Neural progenitor cell (in vitro differentiated cells): ENCODE results near the gene ZMIZ1. TPM values are rescaled to one million over a fixed set of nuclear protein-coding genes. Genes with fewer than 3 reads are reported as not detected.

Source experiments
- DNase-seq: peaks from one replicate; pipeline ENCODE4 v3.0.0-alpha.2; 2016; ENCODE audit warnings: low spot score
- H2AFZ ChIP-seq: fragments of 200-600 bp; sonication (generic); replicated peaks from 2 replicates; pipeline ENCODE4 v1.6.1; 2016; ENCODE audit warnings: antibody characterized with exemption
- H3F3A ChIP-seq: fragments of 200-600 bp; sonication (generic); 2 replicates; pipeline ENCODE4 v1.6.1; 2016; ENCODE audit warnings: antibody characterized with exemption, low read depth
- H3K27ac ChIP-seq: fragments of 200-600 bp; sonication (generic); 2 replicates; pipeline ENCODE4 v1.5.1; 2016; ENCODE audit warnings: mild to moderate bottlenecking
- H3K27me3 ChIP-seq: fragments of 200-600 bp; sonication (generic); 2 replicates; pipeline ENCODE4 v1.6.1; 2016; ENCODE audit warnings: mild to moderate bottlenecking, moderate library complexity
- H3K36me3 ChIP-seq: fragments of 200-600 bp; sonication (generic); 2 replicates; pipeline ENCODE4 v1.5.1; 2016
- H3K4me1 ChIP-seq: fragments of 200-600 bp; sonication (generic); 2 replicates; pipeline ENCODE4 v1.6.1; 2016; ENCODE audit warnings: mixed run types
- H3K4me2 ChIP-seq: fragments of 200-600 bp; sonication (generic); 2 replicates; pipeline ENCODE4 v1.6.1; 2016
- H3K4me3 ChIP-seq: fragments of 200-600 bp; sonication (generic); 2 replicates; pipeline ENCODE4 v1.5.1; 2016
- H3K79me2 ChIP-seq: fragments of 200-600 bp; sonication (generic); 2 replicates; pipeline ENCODE4 v1.6.1; 2016; ENCODE audit warnings: low read depth
- H3K9ac ChIP-seq: fragments of 200-600 bp; sonication (generic); 2 replicates; pipeline ENCODE4 v1.6.1; 2016
- H3K9me3 ChIP-seq: fragments of 200-600 bp; sonication (generic); 2 replicates; pipeline ENCODE4 v1.5.1; 2016; ENCODE audit warnings: low read depth
- H4K20me1 ChIP-seq: fragments of 200-600 bp; sonication (generic); 2 replicates; pipeline ENCODE4 v1.6.1; 2016; ENCODE audit warnings: low read depth
- H3K27ac Mint-ChIP-seq: 3 replicates; pipeline ENCODE4 v1.8.0; 2021; ENCODE audit warnings: mixed read lengths
- H3K27me3 Mint-ChIP-seq: 2 replicates; pipeline ENCODE4 v1.8.0; 2022; ENCODE audit warnings: low read depth, mild to moderate bottlenecking, inconsistent platforms, moderate library complexity, mixed read lengths; ENCODE audit not compliant: insufficient read depth
- H3K36me3 Mint-ChIP-seq: 3 replicates; pipeline ENCODE4 v1.8.0; 2021; ENCODE audit warnings: mixed read lengths
- H3K4me1 Mint-ChIP-seq: 3 replicates; pipeline ENCODE4 v1.8.0; 2021; ENCODE audit warnings: mixed read lengths
- H3K4me3 Mint-ChIP-seq: 3 replicates; pipeline ENCODE4 v1.8.0; 2021; ENCODE audit warnings: mild to moderate bottlenecking, moderate library complexity, mixed read lengths
- H3K9me3 Mint-ChIP-seq: 3 replicates; pipeline ENCODE4 v1.8.0; 2020; ENCODE audit warnings: mixed read lengths
- EZH2 ChIP-seq: fragments of 200-600 bp; sonication (generic); IDR thresholded peaks from 2 replicates; pipeline ENCODE4 v1.6.1; 2017; ENCODE audit warnings: antibody characterized with exemption, mild to moderate bottlenecking, moderate library complexity
- EZH2phosphoT487 ChIP-seq: fragments of 200-600 bp; sonication (generic); IDR thresholded peaks from 2 replicates; pipeline ENCODE4 v1.6.1; 2017; ENCODE audit warnings: antibody characterized with exemption
- total RNA-seq: library from RNA; depleted of rRNA; stranded (reverse); fragments of >200 nt; gene quantifications from 2 replicates; pipeline ENCODE4 v1.2.3, GENCODE V29; 2015; ENCODE audit warnings: low replicate concordance
- TF ChIP-seq, protein P1 (sequence below): fragments of 200-600 bp; sonication (generic); IDR thresholded peaks from 2 replicates; pipeline ENCODE4 v1.5.1; 2017; ENCODE audit warnings: antibody characterized with exemption, mild to moderate bottlenecking

Gene ZMIZ1
- total RNA-seq, 1 donor from 2014 or later, result 5.8 TPM

DNA sequence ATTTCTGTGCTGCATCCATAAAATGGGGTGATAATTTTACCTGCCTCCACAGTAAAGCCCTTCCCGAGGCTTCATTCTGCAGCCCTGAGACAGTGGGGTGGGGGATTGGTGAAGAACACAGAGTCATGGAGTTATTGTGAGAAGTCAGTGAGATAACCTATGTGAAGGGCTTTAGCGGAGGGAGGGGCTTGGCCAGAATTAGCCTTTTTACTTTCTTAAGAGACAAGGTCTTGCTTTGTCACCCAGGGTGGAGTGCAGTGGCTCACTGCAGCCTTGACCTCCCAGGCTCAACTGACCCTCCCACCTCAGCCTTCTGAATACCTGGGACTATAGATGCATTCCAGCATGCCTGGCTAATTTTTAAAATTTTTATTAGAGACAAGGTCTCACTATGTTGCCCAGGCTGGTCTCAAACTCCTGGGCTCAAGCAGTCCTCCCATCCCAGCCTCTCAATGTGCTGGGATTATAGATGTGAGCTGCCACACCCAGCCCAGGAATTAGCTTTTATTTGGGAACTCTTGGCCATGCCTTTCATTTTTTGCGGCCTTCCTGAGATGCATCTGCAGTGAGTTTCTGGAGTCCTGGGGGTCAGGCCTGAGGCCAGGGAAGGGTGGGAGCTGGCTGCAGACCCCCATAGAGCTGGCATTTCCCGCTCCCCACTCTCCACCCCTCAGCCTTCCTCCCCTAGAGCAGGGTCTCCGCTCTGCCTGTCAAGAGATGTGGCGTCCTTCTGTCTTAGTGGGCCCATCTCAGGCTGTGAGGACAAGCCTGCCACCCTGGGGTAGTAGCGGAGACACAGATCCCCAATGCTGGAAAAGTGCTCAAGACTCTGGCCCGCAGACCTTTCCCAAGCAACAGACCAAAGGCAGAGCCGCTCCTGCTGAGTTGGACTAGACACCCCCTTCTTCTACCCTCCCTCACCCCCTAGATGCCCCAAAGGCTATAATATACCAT, 77.0 kb downstream of the ZMIZ1 start:
- Histone ChIP-seq H3K4me1 (peaks cover 48% of the 10 kb centered on the region), H3F3A (peaks cover 12% of the 10 kb centered on the region), H3K27me3 (no peaks in the 10 kb centered on the region), H3K9me3 (no peaks in the 10 kb centered on the region), H3K4me2 (no peak overlapping the region), H3K27ac (no peak overlapping the region), H3K79me2 (peaks cover 6% of the 10 kb centered on the region), H3K4me3 (no peak overlapping the region), H3K36me3 (no peaks in the 10 kb centered on the region), H3K9ac (no peak overlapping the region), H4K20me1 (peaks cover 98% of the 10 kb centered on the region), H2AFZ (no peak overlapping the region)
- Mint-ChIP-seq H3K36me3 (peaks cover 14% of the 10 kb centered on the region), H3K4me1 (peaks cover 64% of the 10 kb centered on the region), H3K4me3 (no peak overlapping the region), H3K27me3 (peaks cover 5% of the 10 kb centered on the region), H3K9me3 (no peaks in the 10 kb centered on the region), H3K27ac (no peak overlapping the region)
- DNase-seq, result no peak
- TF ChIP-seq EZH2phosphoT487, result no peak
- TF ChIP-seq, protein P1, sequence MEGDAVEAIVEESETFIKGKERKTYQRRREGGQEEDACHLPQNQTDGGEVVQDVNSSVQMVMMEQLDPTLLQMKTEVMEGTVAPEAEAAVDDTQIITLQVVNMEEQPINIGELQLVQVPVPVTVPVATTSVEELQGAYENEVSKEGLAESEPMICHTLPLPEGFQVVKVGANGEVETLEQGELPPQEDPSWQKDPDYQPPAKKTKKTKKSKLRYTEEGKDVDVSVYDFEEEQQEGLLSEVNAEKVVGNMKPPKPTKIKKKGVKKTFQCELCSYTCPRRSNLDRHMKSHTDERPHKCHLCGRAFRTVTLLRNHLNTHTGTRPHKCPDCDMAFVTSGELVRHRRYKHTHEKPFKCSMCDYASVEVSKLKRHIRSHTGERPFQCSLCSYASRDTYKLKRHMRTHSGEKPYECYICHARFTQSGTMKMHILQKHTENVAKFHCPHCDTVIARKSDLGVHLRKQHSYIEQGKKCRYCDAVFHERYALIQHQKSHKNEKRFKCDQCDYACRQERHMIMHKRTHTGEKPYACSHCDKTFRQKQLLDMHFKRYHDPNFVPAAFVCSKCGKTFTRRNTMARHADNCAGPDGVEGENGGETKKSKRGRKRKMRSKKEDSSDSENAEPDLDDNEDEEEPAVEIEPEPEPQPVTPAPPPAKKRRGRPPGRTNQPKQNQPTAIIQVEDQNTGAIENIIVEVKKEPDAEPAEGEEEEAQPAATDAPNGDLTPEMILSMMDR, result no peak
- no peak for TF ChIP-seq EZH2

DNA sequence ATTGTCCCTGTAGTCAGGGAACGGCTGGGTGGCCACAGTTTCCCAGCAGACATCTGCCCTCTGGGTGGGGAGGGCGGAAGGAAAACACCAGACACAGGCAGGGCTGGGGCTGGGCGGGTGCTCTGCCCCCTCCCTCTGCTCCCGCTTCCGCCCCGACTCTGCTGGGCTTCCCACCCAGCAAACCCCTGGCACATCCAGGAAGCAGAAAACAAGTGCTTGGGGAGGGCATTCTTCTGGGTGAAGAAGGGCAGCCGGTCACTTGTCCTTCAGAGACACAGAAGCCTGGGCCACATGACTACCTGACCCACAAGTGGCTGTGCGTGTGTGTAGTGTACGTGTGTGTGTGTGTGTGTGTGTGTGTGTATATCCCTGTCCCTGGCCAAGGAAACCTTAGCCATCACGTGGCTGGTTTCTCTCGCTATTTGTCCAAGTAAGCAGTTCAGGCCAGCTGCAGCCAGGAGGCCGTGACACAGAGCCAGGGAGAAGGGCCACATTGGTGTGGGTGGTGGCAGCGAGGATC, 77.9 kb downstream of the ZMIZ1 start:
- Mint-ChIP-seq H3K4me1 (peaks cover 62% of the 10 kb centered on the region), H3K27ac (peak overlapping the region; percentile 82), H3K27me3 (peaks cover 5% of the 10 kb centered on the region), H3K9me3 (no peaks in the 10 kb centered on the region), H3K36me3 (peaks cover 8% of the 10 kb centered on the region), H3K4me3 (no peak overlapping the region)
- H3K9me3 ChIP-seq, result no peaks in the 10 kb centered on the region
- DNase-seq, result no peak
- H4K20me1 ChIP-seq, result peaks cover 99% of the 10 kb centered on the region
- no peaks in the 10 kb centered on the region for H3K36me3 ChIP-seq
- no peak overlapping the region for H3K4me2 ChIP-seq
- TF ChIP-seq EZH2, result no peak
- TF ChIP-seq, protein P1, result no peak
- TF ChIP-seq EZH2phosphoT487, result no peak
- peaks cover 6% of the 10 kb centered on the region for H3K79me2 ChIP-seq
- no peaks in the 10 kb centered on the region for H3K27me3 ChIP-seq
- no peak overlapping the region for H3K4me3 ChIP-seq
- H3K27ac ChIP-seq, result no peak overlapping the region
- H3K9ac ChIP-seq, result no peak overlapping the region
- peaks cover 12% of the 10 kb centered on the region for H3F3A ChIP-seq
- H2AFZ ChIP-seq, result no peak overlapping the region
- peaks cover 54% of the 10 kb centered on the region for H3K4me1 ChIP-seq

DNA sequence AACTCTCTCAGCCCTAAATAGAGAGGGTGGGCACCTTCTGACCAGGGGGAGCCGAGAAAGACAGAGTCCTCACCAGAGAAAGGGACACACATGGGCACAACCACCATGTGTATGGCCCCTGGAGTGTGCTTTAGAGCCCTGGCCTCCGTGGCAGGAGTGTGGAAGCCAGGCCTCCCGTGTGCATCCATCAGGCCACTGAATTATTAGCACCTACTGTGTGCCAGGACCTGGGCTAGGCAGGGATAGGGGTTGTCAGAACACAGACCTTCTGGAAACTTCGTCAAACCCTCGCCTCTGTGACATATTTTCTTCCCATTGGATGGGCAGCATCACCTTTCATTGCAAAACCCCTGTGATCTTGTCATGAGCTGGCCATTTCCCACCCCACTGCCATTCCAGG, 78.5 kb downstream of the ZMIZ1 start:
- Histone ChIP-seq H3K27ac (no peak overlapping the region), H3K36me3 (no peaks in the 10 kb centered on the region), H3K4me3 (no peak overlapping the region), H3K79me2 (peaks cover 6% of the 10 kb centered on the region), H3K4me2 (no peak overlapping the region), H3K27me3 (no peaks in the 10 kb centered on the region), H4K20me1 (peaks cover 98% of the 10 kb centered on the region), H3F3A (peaks cover 12% of the 10 kb centered on the region), H3K9ac (no peak overlapping the region), H3K4me1 (peaks cover 51% of the 10 kb centered on the region), H2AFZ (no peak overlapping the region), H3K9me3 (no peaks in the 10 kb centered on the region)
- Mint-ChIP-seq H3K9me3 (no peaks in the 10 kb centered on the region), H3K27me3 (peaks cover 5% of the 10 kb centered on the region), H3K4me1 (peaks cover 56% of the 10 kb centered on the region), H3K4me3 (no peak overlapping the region), H3K27ac (peak overlapping the region; percentile 82), H3K36me3 (peaks cover 2% of the 10 kb centered on the region)
- TF ChIP-seq EZH2, result no peak
- no peak for DNase-seq
